HepG2 (cell line): ENCODE results near the gene C11orf68. TPM values are rescaled to one million over a fixed set of nuclear protein-coding genes. Genes with fewer than 3 reads are reported as not detected.
A peak's percentile ranks its signal among the peaks of the same experiment; 100 is the strongest.

Source experiments
- ARNT2 ChIP-seq: sonication (generic); formaldehyde crosslinking; IDR thresholded peaks from 2 replicates; pipeline ENCODE4 v1.8.0; 2022; ENCODE audit warnings: mild to moderate bottlenecking, low read depth, missing genetic modification reagents, moderate library complexity
- DPF2 ChIP-seq: sonication (generic); formaldehyde crosslinking; IDR thresholded peaks from 2 replicates; pipeline ENCODE4 v1.4.0; 2020; ENCODE audit warnings: mild to moderate bottlenecking, low read depth, missing genetic modification reagents, borderline replicate concordance
- FOXP1 ChIP-seq, 2 experiments: fragments of 450-650 bp in 1 of 2; IDR thresholded peaks; 2 replicates each; pipeline ENCODE4 v1.6.1; 2017 to 2018; ENCODE audit warnings: antibody characterized with exemption in 1 of 2
- HMGA1 ChIP-seq: sonication (generic); formaldehyde crosslinking; conservative IDR thresholded peaks from 2 replicates; pipeline ENCODE4 v1.4.0; 2020; ENCODE audit warnings: missing genetic modification reagents
- KDM6A ChIP-seq: IDR thresholded peaks from 2 replicates; pipeline ENCODE4 v1.6.1; 2016; ENCODE audit warnings: low read depth
- NFYC ChIP-seq: IDR thresholded peaks from 2 replicates; pipeline ENCODE4 v1.6.1; 2016; ENCODE audit warnings: missing genetic modification reagents, missing compliant biosample characterization
- SYNCRIP ChIP-seq: fragments of 200-400 bp; formaldehyde crosslinking; IDR thresholded peaks from 2 replicates; pipeline ENCODE4 v1.6.1; 2018; ENCODE audit warnings: mild to moderate bottlenecking, low read depth, low read length; ENCODE audit not compliant: insufficient read depth
- ZFP37 ChIP-seq: sonication (generic); formaldehyde crosslinking; IDR thresholded peaks from 2 replicates; pipeline ENCODE4 v1.4.0; 2020; ENCODE audit warnings: missing genetic modification reagents, borderline replicate concordance
- ZNF12 ChIP-seq: sonication (generic); formaldehyde crosslinking; IDR thresholded peaks from 2 replicates; pipeline ENCODE4 v1.5.0; 2020; ENCODE audit warnings: missing genetic modification reagents
- ZNF24 ChIP-seq: fragments of 450-650 bp; IDR thresholded peaks from 2 replicates; pipeline ENCODE4 v1.6.1; 2017; ENCODE audit warnings: antibody characterized with exemption, mild to moderate bottlenecking
- ZNF33A ChIP-seq: sonication (generic); formaldehyde crosslinking; IDR thresholded peaks from 2 replicates; pipeline ENCODE4 v1.5.1; 2020; ENCODE audit warnings: missing genetic modification reagents, mild to moderate bottlenecking, moderate library complexity, borderline replicate concordance
- ZNF367 ChIP-seq: sonication (generic); formaldehyde crosslinking; IDR thresholded peaks from 2 replicates; pipeline ENCODE4 v1.4.0; 2020; ENCODE audit warnings: missing genetic modification reagents, borderline replicate concordance
- ZNF430 ChIP-seq: sonication (generic); formaldehyde crosslinking; IDR thresholded peaks from 2 replicates; pipeline ENCODE4 v1.9.0; 2021; ENCODE audit warnings: mild to moderate bottlenecking, missing genetic modification reagents
- ZNF589 ChIP-seq: sonication (generic); formaldehyde crosslinking; conservative IDR thresholded peaks from 2 replicates; pipeline ENCODE4 v1.8.0; 2022; ENCODE audit warnings: mild to moderate bottlenecking, moderate library complexity, missing genetic modification reagents
- ZNF724P ChIP-seq: sonication (generic); formaldehyde crosslinking; IDR thresholded peaks from 2 replicates; pipeline ENCODE4 v1.8.0; 2022; ENCODE audit warnings: missing genetic modification reagents, borderline replicate concordance
- ZNF792 ChIP-seq: IDR thresholded peaks from 2 replicates; pipeline ENCODE4 v1.6.1; 2016
- ZNF841 ChIP-seq: sonication (generic); formaldehyde crosslinking; IDR thresholded peaks from 2 replicates; pipeline ENCODE4 v1.8.1; 2023; ENCODE audit warnings: missing genetic modification reagents, borderline replicate concordance
- polyA plus RNA-seq, 8 experiments: library from polyadenylated mRNA; depleted of rRNA in 3 of 8; stranded (reverse) in 7 of 8; unstranded in 1 of 8; fragments of >200 nt; fragmentation: Illumina TruSeq in 4 of 8; extraction: Trizol in 4 of 8; gene quantifications; 2 replicates each; pipeline versions ENCODE4 v1.2.1 to v1.2.3, GENCODE V29; 2011 to 2016; ENCODE audit warnings: low read depth in 4 of 8, missing spikeins in 1 of 8, mixed read lengths in 1 of 8; ENCODE audit not compliant: insufficient read depth in 1 of 8
- total RNA-seq, 5 experiments: library from RNA; depleted of rRNA; stranded (reverse); fragments of >200 nt; fragmentation: Illumina TruSeq; extraction: Trizol; gene quantifications; 2 replicates each; pipeline ENCODE4 v1.2.3, GENCODE V29; 2016; ENCODE audit warnings: low read depth in 1 of 5
- TF ChIP-seq, protein P1 (sequence below): sonication (generic); formaldehyde crosslinking; IDR thresholded peaks from 2 replicates; pipeline ENCODE4 v1.4.0; 2020; ENCODE audit warnings: missing genetic modification reagents
- TF ChIP-seq, protein P2 (sequence below), 2 experiments: fragments of 450-650 bp in 1 of 2; sonication (generic) in 1 of 2; formaldehyde crosslinking in 1 of 2; IDR thresholded peaks; 2 replicates each; pipeline versions ENCODE4 v1.6.1 to v1.8.0; 2016 to 2022; ENCODE audit warnings: antibody characterized with exemption in 1 of 2, mild to moderate bottlenecking in 1 of 2, missing genetic modification reagents in 1 of 2

Gene C11orf68
- total and polyA plus RNA-seq, 2 of the 13 experiments (the other 11 are each of a cell fraction or from before 2014, with no cell fraction given) = 8.4 to 28.3 TPM

DNA sequence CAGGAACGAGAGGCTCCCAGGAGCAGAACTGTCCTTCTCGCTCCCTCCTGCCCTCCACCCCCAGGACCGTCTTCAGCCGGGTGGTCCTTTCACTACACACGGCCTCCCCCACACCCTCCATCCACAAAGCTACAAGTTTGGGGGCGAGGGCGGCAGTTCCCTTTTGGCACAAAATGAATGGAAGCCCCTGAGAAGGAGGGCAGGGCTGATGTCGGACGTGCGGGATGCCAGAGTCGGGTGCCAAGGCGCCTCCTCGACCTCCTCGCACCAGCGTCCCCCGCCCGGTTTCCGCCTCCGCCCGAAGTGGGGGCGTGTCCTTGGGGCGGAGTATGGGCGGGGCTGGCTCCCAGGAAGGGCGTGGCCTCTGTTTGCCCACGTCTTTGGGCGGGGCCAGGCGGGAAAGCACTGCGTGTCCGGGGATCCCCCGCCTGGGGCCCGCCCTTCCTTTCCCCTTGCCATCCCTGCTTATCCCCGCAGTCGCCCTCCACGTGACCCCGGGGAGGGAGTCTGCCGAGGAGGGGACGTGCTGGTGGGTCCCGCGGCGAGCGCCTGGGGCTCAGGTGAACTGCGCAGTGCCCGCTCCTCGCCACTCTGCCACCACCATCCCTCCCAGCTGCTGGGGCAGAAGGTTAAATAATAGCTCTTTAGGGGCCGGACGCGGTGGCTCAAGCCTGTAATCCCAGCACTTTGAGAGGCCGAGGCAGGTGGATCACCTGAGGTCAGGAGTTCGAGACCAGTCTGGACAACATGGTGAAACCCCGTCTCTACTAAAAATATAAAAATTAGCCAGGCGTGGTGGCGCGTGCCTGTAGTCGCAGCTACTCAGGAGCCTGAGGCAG is 45.3 kb downstream of the C11orf68 start (continued):
- no peak for TF ChIP-seq ZNF724P (CRISPR knock-in tag)
- no peak for TF ChIP-seq ZNF792 (CRISPR knock-in tag)
- TF ChIP-seq ZNF430 = peak; percentile 57; the same call in 1 of the 2 replicates
- no peak for TF ChIP-seq ZNF24
- TF ChIP-seq DPF2 = no peak
- TF ChIP-seq ZNF33A = 0 out of 2 replicates have a peak, but pooled peaks have one; percentile 75
- no peak for TF ChIP-seq ZFP37
- TF ChIP-seq ZNF589 = 0 out of 2 replicates have a peak, but pooled peaks have one; percentile 44
- TF ChIP-seq HMGA1 (CRISPR knock-in tag) = no peak
- no peak for TF ChIP-seq FOXP1 (IDR thresholded peaks at IDR 0.05)
- no peak for TF ChIP-seq FOXP1 (CRISPR knock-in tag; IDR thresholded peaks at IDR 0.05)
- TF ChIP-seq NFYC (CRISPR knock-in tag) = no peak
- TF ChIP-seq, protein P1, sequence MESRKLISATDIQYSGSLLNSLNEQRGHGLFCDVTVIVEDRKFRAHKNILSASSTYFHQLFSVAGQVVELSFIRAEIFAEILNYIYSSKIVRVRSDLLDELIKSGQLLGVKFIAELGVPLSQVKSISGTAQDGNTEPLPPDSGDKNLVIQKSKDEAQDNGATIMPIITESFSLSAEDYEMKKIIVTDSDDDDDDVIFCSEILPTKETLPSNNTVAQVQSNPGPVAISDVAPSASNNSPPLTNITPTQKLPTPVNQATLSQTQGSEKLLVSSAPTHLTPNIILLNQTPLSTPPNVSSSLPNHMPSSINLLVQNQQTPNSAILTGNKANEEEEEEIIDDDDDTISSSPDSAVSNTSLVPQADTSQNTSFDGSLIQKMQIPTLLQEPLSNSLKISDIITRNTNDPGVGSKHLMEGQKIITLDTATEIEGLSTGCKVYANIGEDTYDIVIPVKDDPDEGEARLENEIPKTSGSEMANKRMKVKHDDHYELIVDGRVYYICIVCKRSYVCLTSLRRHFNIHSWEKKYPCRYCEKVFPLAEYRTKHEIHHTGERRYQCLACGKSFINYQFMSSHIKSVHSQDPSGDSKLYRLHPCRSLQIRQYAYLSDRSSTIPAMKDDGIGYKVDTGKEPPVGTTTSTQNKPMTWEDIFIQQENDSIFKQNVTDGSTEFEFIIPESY (CRISPR knock-in tag) = no peak
- TF ChIP-seq, protein P2, sequence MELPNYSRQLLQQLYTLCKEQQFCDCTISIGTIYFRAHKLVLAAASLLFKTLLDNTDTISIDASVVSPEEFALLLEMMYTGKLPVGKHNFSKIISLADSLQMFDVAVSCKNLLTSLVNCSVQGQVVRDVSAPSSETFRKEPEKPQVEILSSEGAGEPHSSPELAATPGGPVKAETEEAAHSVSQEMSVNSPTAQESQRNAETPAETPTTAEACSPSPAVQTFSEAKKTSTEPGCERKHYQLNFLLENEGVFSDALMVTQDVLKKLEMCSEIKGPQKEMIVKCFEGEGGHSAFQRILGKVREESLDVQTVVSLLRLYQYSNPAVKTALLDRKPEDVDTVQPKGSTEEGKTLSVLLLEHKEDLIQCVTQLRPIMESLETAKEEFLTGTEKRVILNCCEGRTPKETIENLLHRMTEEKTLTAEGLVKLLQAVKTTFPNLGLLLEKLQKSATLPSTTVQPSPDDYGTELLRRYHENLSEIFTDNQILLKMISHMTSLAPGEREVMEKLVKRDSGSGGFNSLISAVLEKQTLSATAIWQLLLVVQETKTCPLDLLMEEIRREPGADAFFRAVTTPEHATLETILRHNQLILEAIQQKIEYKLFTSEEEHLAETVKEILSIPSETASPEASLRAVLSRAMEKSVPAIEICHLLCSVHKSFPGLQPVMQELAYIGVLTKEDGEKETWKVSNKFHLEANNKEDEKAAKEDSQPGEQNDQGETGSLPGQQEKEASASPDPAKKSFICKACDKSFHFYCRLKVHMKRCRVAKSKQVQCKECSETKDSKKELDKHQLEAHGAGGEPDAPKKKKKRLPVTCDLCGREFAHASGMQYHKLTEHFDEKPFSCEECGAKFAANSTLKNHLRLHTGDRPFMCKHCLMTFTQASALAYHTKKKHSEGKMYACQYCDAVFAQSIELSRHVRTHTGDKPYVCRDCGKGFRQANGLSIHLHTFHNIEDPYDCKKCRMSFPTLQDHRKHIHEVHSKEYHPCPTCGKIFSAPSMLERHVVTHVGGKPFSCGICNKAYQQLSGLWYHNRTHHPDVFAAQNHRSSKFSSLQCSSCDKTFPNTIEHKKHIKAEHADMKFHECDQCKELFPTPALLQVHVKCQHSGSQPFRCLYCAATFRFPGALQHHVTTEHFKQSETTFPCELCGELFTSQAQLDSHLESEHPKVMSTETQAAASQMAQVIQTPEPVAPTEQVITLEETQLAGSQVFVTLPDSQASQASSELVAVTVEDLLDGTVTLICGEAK (IDR thresholded peaks at IDR 0.05) = no peak
- TF ChIP-seq, protein P2 (CRISPR knock-in tag; IDR thresholded peaks at IDR 0.05) = peak; percentile 74; the same call in 1 of the 2 replicates
- no peak for TF ChIP-seq ZNF367
- no peak for TF ChIP-seq ARNT2 (CRISPR knock-in tag)
- no peak for TF ChIP-seq KDM6A (CRISPR knock-in tag)
- no peak for TF ChIP-seq ZNF12
- TF ChIP-seq ZNF841 (CRISPR knock-in tag) = no peak
- TF ChIP-seq SYNCRIP = no peak
